ENCODE measurements around the gene S100A8.
"Not testable (repeated sequence)": the region's sequence is repeated elsewhere in the genome, so short reads cannot be mapped to it uniquely, and the experiment has no call there.

S100A8 gene

GRCh38 chr1:153407274-153407673 lies 16.4 kb upstream of the S100A8 start:
- H3K4me3 ChIP-seq (ENCODE audit: low read length); H3K27ac ChIP-seq (ENCODE audit: low read length); H3K4me2 ChIP-seq (ENCODE audit: low read length); H3K36me3 ChIP-seq (replicated peaks; ENCODE audit: low read depth, low read length); H3K9me3 ChIP-seq (ENCODE audit: insufficient read depth, low read length); H4K20me1 ChIP-seq (ENCODE audit: insufficient read depth, low read length); H3K79me2 ChIP-seq (ENCODE audit: low read length); H2AFZ ChIP-seq (ENCODE audit: low read depth, low read length); H3K9ac ChIP-seq (ENCODE audit: low read length); H3K4me1 ChIP-seq (ENCODE audit: low read length): not testable (repeated sequence)
- peaks cover 32% of the 10 kb centered on the region for H3K27me3 ChIP-seq (ENCODE audit: low read depth, low read length)

DNA sequence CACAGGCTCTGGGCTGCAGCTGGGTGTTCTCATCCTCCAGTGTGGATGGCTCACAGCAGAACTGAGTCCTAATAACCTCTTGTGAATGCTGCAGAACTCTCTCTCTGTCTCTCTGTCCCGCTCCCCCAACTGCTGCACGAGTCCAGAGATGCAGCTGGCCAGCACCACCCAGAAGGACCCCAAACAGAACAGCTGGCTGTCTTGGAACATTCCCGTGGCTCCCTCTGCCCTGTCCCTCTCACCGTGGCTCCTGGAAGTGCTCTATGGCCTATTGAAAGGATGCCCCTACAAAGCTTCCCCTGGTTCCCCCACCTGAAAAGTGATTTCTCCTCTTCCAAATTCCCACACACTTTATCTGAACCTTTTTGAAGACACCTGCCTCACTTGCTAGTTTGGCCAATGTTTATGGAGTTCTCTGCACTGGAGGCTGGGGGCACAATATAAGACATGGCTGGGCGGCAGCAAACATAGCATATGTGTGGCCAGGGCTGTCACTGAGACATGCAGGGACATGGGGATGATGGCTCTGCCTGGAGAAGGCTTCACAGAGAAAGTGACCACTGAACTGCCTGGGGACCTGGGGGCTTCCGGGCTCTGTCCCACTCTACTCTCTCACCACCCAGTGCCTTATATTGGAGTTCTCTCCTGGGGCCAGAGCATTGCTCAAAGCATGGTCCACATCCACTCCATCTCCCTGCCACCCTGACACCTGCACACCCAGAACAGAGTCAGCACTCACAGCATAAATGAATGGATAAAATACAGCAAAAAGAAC lies 15.1 kb upstream of the S100A8 start:
- H4K20me1 ChIP-seq (ENCODE audit: insufficient read depth, low read length); H3K4me3 ChIP-seq (ENCODE audit: low read length); H3K36me3 ChIP-seq (replicated peaks; ENCODE audit: low read depth, low read length); H2AFZ ChIP-seq (ENCODE audit: low read depth, low read length); H3K9ac ChIP-seq (ENCODE audit: low read length); H3K4me1 ChIP-seq (ENCODE audit: low read length); H3K4me2 ChIP-seq (ENCODE audit: low read length); H3K27ac ChIP-seq (ENCODE audit: low read length); H3K79me2 ChIP-seq (ENCODE audit: low read length); H3K9me3 ChIP-seq (ENCODE audit: insufficient read depth, low read length): not testable (repeated sequence)
- H3K27me3 ChIP-seq (ENCODE audit: low read depth, low read length), result peaks cover 45% of the 10 kb centered on the region

DNA sequence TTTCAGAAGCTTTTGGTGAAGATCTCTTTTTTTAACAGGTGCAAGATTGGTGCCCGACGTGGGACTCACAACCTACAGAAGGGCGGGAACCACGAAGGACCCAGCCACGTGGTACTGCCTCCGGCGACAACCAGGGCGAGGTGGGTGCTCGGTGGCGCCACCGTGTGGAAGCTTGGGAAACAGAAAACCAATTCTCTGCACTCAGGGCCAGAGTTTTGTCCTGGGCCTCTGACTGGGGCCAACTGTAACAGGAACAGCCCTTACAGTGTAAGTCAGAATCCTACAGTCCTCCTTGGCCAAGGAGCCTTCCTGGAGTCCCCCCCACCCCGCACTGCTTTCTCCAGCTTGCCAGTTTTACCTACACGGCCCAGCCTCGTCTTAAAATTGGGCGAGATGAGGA lies 13.9 kb upstream of the S100A8 start:
- Histone ChIP-seq H3K36me3 (replicated peaks; ENCODE audit: low read depth, low read length) (no peaks in the 10 kb centered on the region), H3K9me3 (ENCODE audit: insufficient read depth, low read length) (no peaks in the 10 kb centered on the region), H3K4me3 (ENCODE audit: low read length) (no peak overlapping the region), H4K20me1 (ENCODE audit: insufficient read depth, low read length) (no peaks in the 10 kb centered on the region), H3K4me1 (ENCODE audit: low read length) (no peaks in the 10 kb centered on the region), H3K27me3 (ENCODE audit: low read depth, low read length) (peaks cover 56% of the 10 kb centered on the region), H3K27ac (ENCODE audit: low read length) (no peak overlapping the region), H3K4me2 (ENCODE audit: low read length) (no peak overlapping the region), H2AFZ (ENCODE audit: low read depth, low read length) (no peak overlapping the region), H3K79me2 (ENCODE audit: low read length) (no peaks in the 10 kb centered on the region), H3K9ac (ENCODE audit: low read length) (no peak overlapping the region)
- peak; percentile 70 for TF ChIP-seq CTCF (IDR thresholded peaks at IDR 0.05; ENCODE audit: low read depth, low read length)
- no peak for TF ChIP-seq EZH2phosphoT487 (IDR thresholded peaks at IDR 0.05; ENCODE audit: low read depth)

- Histone ChIP-seq H3K4me1 (ENCODE audit: low read length) (no peaks in the 10 kb centered on the region), H3K4me3 (ENCODE audit: low read length) (no peak overlapping the region), H3K4me2 (ENCODE audit: low read length) (no peak overlapping the region), H2AFZ (ENCODE audit: low read depth, low read length) (no peak overlapping the region), H3K9me3 (ENCODE audit: insufficient read depth, low read length) (no peaks in the 10 kb centered on the region), H3K36me3 (replicated peaks; ENCODE audit: low read depth, low read length) (no peaks in the 10 kb centered on the region), H3K27ac (ENCODE audit: low read length) (no peak overlapping the region), H4K20me1 (ENCODE audit: insufficient read depth, low read length) (no peaks in the 10 kb centered on the region), H3K9ac (ENCODE audit: low read length) (no peak overlapping the region), H3K27me3 (ENCODE audit: low read depth, low read length) (peaks cover 63% of the 10 kb centered on the region), H3K79me2 (ENCODE audit: low read length) (no peaks in the 10 kb centered on the region)
- TF ChIP-seq CTCF (IDR thresholded peaks at IDR 0.05; ENCODE audit: low read depth, low read length) (no peak), EZH2phosphoT487 (IDR thresholded peaks at IDR 0.05; ENCODE audit: low read depth) (no peak)
Observed at GRCh38 chr1:153404086-153404635, 13.3 kb upstream of the S100A8 start.

DNA sequence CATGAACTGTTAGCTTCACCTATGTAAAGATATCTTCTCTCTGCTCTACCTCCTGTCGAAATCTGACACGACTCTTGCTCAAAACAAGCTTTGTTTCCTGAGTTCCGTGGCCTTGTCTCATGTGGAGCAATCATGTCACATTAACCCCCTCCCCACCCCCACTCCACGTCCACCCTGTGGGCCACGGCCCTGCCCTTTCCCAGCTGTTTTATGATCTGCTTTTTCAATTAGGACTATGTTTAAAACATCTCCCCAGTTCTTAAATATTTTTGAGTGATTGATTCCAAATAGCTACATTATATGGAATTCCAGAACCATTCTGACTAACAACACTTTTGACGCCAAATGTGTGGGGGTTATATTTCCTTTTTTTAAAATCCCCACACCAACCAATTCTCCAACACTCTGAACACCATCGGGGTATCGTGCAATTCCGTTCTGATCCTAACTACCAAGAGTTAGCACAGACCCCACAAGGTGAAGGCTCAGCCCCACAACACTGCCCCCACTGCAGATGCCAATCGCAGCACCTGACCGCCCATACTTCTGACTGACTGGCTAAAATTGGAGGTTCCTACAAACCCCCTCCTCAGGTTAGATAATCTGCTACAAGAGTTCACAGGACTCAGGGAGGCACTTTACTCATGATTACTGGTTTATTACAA lies 12.7 kb upstream of the S100A8 start:
- Histone ChIP-seq H3K27ac (ENCODE audit: low read length) (no peak overlapping the region), H3K4me2 (ENCODE audit: low read length) (no peak overlapping the region), H3K9me3 (ENCODE audit: insufficient read depth, low read length) (no peaks in the 10 kb centered on the region), H3K9ac (ENCODE audit: low read length) (no peak overlapping the region), H3K4me3 (ENCODE audit: low read length) (no peak overlapping the region), H3K27me3 (ENCODE audit: low read depth, low read length) (peaks cover 65% of the 10 kb centered on the region), H2AFZ (ENCODE audit: low read depth, low read length) (no peak overlapping the region), H3K36me3 (replicated peaks; ENCODE audit: low read depth, low read length) (no peaks in the 10 kb centered on the region), H3K79me2 (ENCODE audit: low read length) (no peaks in the 10 kb centered on the region), H3K4me1 (ENCODE audit: low read length) (no peaks in the 10 kb centered on the region), H4K20me1 (ENCODE audit: insufficient read depth, low read length) (no peaks in the 10 kb centered on the region)
- no peak for TF ChIP-seq CTCF (IDR thresholded peaks at IDR 0.05; ENCODE audit: low read depth, low read length)
- TF ChIP-seq EZH2phosphoT487 (IDR thresholded peaks at IDR 0.05; ENCODE audit: low read depth), result no peak

Measured in OCI-LY3 (cell line).